HepG2 (cell line): Measurements from ENCODE around the gene COASY. TPM values are rescaled to one million over a fixed set of nuclear protein-coding genes. Genes with fewer than 3 reads are reported as not detected.
A peak's percentile ranks its signal among the peaks of the same experiment; 100 is the strongest.

Experiments used
- CENPT ChIP-seq: sonication (generic); formaldehyde crosslinking; IDR thresholded peaks from 2 replicates; pipeline ENCODE4 v1.8.0; 2022; ENCODE audit warnings: low read depth, mild to moderate bottlenecking, moderate library complexity, missing genetic modification reagents
- FOXM1 ChIP-seq: sonication (generic); formaldehyde crosslinking; IDR thresholded peaks from 2 replicates; pipeline ENCODE4 v1.5.0; 2020; ENCODE audit warnings: missing genetic modification reagents
- HIVEP1 ChIP-seq: sonication (generic); formaldehyde crosslinking; IDR thresholded peaks from 2 replicates; pipeline ENCODE4 v1.4.0; 2020; ENCODE audit warnings: mild to moderate bottlenecking, missing genetic modification reagents
- IKZF4 ChIP-seq: sonication (generic); formaldehyde crosslinking; IDR thresholded peaks from 2 replicates; pipeline ENCODE4 v1.5.1; 2020; ENCODE audit warnings: borderline replicate concordance, mild to moderate bottlenecking, low read depth, missing genetic modification reagents; ENCODE audit errors: not compliant biosample characterization
- IRX3 ChIP-seq: sonication (generic); formaldehyde crosslinking; IDR thresholded peaks from 2 replicates; pipeline ENCODE4 v1.8.1; 2023; ENCODE audit warnings: mild to moderate bottlenecking, low read depth, missing genetic modification reagents, borderline replicate concordance
- KDM1A ChIP-seq: IDR thresholded peaks from 2 replicates; pipeline ENCODE4 v1.6.1; 2016; ENCODE audit warnings: missing compliant biosample characterization
- LCORL ChIP-seq, 2 experiments: fragments of 450-650 bp in 1 of 2; sonication (generic) in 1 of 2; formaldehyde crosslinking in 1 of 2; IDR thresholded peaks; 2 replicates each; pipeline versions ENCODE4 v1.5.0 to v1.6.1; 2017 to 2020; ENCODE audit warnings: antibody characterized with exemption in 1 of 2, missing genetic modification reagents in 1 of 2
- MAFG ChIP-seq: sonication (generic); formaldehyde crosslinking; IDR thresholded peaks from 2 replicates; pipeline ENCODE4 v1.5.1; 2020; ENCODE audit warnings: mild to moderate bottlenecking, missing genetic modification reagents
- MAFK ChIP-seq, 2 experiments: IDR thresholded peaks in 1 of 2; conservative IDR thresholded peaks in 1 of 2; 2 replicates each; pipeline ENCODE4 v1.6.1; 2011; ENCODE audit warnings: improper control_type of control experiment in 2 of 2, low read length in 2 of 2
- MIXL1 ChIP-seq: IDR thresholded peaks from 2 replicates; pipeline ENCODE4 v1.6.1; 2016
- RARG ChIP-seq: sonication (generic); formaldehyde crosslinking; IDR thresholded peaks from 2 replicates; pipeline ENCODE4 v1.4.0; 2020; ENCODE audit warnings: low read depth, mild to moderate bottlenecking, missing genetic modification reagents
- REL ChIP-seq: sonication (generic); formaldehyde crosslinking; conservative IDR thresholded peaks from 2 replicates; pipeline ENCODE4 v1.8.0; 2022; ENCODE audit warnings: mild to moderate bottlenecking, missing genetic modification reagents, moderate library complexity
- ZFYVE20 ChIP-seq: sonication (generic); formaldehyde crosslinking; IDR thresholded peaks from 2 replicates; pipeline ENCODE4 v1.8.0; 2023; ENCODE audit warnings: low read depth, mild to moderate bottlenecking, moderate library complexity, missing genetic modification reagents, borderline replicate concordance
- ZNF253 ChIP-seq: sonication (generic); formaldehyde crosslinking; IDR thresholded peaks from 2 replicates; pipeline ENCODE4 v1.8.0; 2022; ENCODE audit warnings: mild to moderate bottlenecking, missing genetic modification reagents, borderline replicate concordance
- ZNF256 ChIP-seq: sonication (generic); formaldehyde crosslinking; conservative IDR thresholded peaks from 2 replicates; pipeline ENCODE4 v1.4.0; 2020; ENCODE audit warnings: missing genetic modification reagents
- ZNF607 ChIP-seq: sonication (generic); formaldehyde crosslinking; IDR thresholded peaks from 2 replicates; pipeline ENCODE4 v1.5.1; 2020; ENCODE audit warnings: missing genetic modification reagents, mild to moderate bottlenecking, borderline replicate concordance
- polyA plus RNA-seq, 8 experiments: library from polyadenylated mRNA; depleted of rRNA in 3 of 8; stranded (reverse) in 7 of 8; unstranded in 1 of 8; fragments of >200 nt; fragmentation: Illumina TruSeq in 4 of 8; extraction: Trizol in 4 of 8; gene quantifications; 2 replicates each; pipeline versions ENCODE4 v1.2.1 to v1.2.3, GENCODE V29; 2011 to 2016; ENCODE audit warnings: low read depth in 4 of 8, missing spikeins in 1 of 8, mixed read lengths in 1 of 8; ENCODE audit not compliant: insufficient read depth in 1 of 8
- total RNA-seq, 5 experiments: library from RNA; depleted of rRNA; stranded (reverse); fragments of >200 nt; fragmentation: Illumina TruSeq; extraction: Trizol; gene quantifications; 2 replicates each; pipeline ENCODE4 v1.2.3, GENCODE V29; 2016; ENCODE audit warnings: low read depth in 1 of 5
- TF ChIP-seq, protein P1 (sequence below): sonication (generic); formaldehyde crosslinking; IDR thresholded peaks from 2 replicates; pipeline ENCODE4 v1.4.0; 2020; ENCODE audit warnings: missing genetic modification reagents
- TF ChIP-seq, protein P2 (sequence below): sonication (generic); formaldehyde crosslinking; IDR thresholded peaks from 2 replicates; pipeline ENCODE4 v1.5.1; 2020; ENCODE audit warnings: missing genetic modification reagents, mild to moderate bottlenecking, borderline replicate concordance
- TF ChIP-seq, protein P3 (sequence below): sonication (generic); formaldehyde crosslinking; IDR thresholded peaks from 2 replicates; pipeline ENCODE4 v1.5.1; 2020; ENCODE audit warnings: missing genetic modification reagents, mild to moderate bottlenecking, borderline replicate concordance
- TF ChIP-seq, protein P4 (sequence below): sonication (generic); formaldehyde crosslinking; IDR thresholded peaks from 2 replicates; pipeline ENCODE4 v1.8.0; 2022; ENCODE audit warnings: mild to moderate bottlenecking, missing genetic modification reagents, borderline replicate concordance
- TF ChIP-seq, protein P5 (sequence below): sonication (generic); formaldehyde crosslinking; IDR thresholded peaks from 2 replicates; pipeline ENCODE4 v1.4.0; 2020; ENCODE audit warnings: mild to moderate bottlenecking, missing genetic modification reagents

Gene COASY
- total and polyA plus RNA-seq, 2 of the 13 experiments (the other 11 are each of a cell fraction or from before 2014, with no cell fraction given) = 90.7 to 125 TPM

DNA sequence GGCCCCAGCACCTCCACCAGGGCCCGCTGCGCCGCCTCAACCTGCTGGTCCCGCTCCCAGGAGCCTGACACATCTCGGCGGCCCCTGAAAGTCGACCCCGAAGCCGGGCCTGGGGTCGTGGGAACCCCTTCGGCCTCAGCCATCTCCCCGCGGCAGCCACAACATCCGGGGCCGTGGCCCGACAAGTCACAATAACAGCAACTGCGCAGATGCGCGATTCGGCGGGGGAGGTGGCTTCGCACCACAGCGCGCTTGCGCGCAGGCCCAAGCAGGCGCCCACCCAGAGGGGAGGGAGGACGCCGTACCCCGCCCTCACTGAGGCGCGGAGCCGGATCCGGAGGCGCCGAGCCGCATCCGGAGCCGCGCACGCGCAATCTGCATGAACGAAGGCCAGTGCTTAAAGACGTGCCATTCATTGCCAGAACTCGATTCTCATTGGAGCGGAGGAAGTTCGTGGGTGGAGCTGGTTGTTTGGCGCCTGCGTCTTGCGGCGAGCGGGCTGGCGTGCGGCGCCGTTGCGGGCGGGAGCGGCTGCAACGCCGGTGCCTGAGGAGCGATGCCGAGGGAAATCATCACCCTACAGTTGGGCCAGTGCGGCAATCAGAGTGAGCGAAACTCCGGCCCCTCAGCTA, 47.4 kb downstream of the COASY start, which contains the start of the genes RETREG3 and TUBG1 (continued):
- TF ChIP-seq IKZF4 (peak; percentile 93), FOXM1 (no peak), HIVEP1 (peak; percentile 45; the same call in 1 of the 2 replicates), MAFG (CRISPR knock-in tag) (no peak), ZFYVE20 (CRISPR knock-in tag) (no peak), ZNF256 (CRISPR knock-in tag) (peak; percentile 67; the same call in 1 of the 2 replicates), REL (CRISPR knock-in tag) (0 out of 2 replicates have a peak, but pooled peaks have one; percentile 16), IRX3 (CRISPR knock-in tag) (peak; percentile 74; the same call in 1 of the 2 replicates), MIXL1 (peak; percentile 35; the same call in 1 of the 2 replicates), KDM1A (CRISPR knock-in tag) (no peak), RARG (CRISPR knock-in tag) (no peak), LCORL (IDR thresholded peaks at IDR 0.05) (no peak), LCORL (CRISPR knock-in tag; IDR thresholded peaks at IDR 0.05) (no peak; the same call in none of the 2 replicates), ZNF607 (CRISPR knock-in tag) (peak; percentile 93), MAFK (conservative IDR thresholded peaks at IDR 0.05 in 1 of 2, IDR thresholded peaks at IDR 0.05 in 1 of 2; ENCODE audit: low read length in 2 of 2) (no peak), CENPT (CRISPR knock-in tag) (no peak), ZNF253 (no peak)
- TF ChIP-seq, protein P1, sequence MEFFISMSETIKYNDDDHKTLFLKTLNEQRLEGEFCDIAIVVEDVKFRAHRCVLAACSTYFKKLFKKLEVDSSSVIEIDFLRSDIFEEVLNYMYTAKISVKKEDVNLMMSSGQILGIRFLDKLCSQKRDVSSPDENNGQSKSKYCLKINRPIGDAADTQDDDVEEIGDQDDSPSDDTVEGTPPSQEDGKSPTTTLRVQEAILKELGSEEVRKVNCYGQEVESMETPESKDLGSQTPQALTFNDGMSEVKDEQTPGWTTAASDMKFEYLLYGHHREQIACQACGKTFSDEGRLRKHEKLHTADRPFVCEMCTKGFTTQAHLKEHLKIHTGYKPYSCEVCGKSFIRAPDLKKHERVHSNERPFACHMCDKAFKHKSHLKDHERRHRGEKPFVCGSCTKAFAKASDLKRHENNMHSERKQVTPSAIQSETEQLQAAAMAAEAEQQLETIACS = peak; percentile 69; the same call in 1 of the 2 replicates
- TF ChIP-seq, protein P2, sequence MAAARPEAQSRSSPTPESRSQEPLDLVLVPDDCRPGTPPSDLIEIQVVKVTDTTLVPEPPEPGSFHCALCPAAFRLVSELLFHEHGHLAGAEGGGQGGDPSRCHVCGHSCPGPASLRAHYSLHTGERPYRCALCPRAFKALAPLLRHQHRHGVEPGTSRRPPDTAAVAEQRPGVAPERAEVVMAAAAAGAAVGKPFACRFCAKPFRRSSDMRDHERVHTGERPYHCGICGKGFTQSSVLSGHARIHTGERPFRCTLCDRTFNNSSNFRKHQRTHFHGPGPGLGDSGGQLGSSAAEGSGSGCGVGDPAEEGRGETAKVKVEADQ (CRISPR knock-in tag) = peak; percentile 85; the same call in 1 of the 2 replicates
- TF ChIP-seq, protein P3, sequence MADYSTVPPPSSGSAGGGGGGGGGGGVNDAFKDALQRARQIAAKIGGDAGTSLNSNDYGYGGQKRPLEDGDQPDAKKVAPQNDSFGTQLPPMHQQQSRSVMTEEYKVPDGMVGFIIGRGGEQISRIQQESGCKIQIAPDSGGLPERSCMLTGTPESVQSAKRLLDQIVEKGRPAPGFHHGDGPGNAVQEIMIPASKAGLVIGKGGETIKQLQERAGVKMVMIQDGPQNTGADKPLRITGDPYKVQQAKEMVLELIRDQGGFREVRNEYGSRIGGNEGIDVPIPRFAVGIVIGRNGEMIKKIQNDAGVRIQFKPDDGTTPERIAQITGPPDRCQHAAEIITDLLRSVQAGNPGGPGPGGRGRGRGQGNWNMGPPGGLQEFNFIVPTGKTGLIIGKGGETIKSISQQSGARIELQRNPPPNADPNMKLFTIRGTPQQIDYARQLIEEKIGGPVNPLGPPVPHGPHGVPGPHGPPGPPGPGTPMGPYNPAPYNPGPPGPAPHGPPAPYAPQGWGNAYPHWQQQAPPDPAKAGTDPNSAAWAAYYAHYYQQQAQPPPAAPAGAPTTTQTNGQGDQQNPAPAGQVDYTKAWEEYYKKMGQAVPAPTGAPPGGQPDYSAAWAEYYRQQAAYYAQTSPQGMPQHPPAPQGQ (CRISPR knock-in tag) = no peak; the same call in 1 of the 2 replicates
- TF ChIP-seq, protein P4, sequence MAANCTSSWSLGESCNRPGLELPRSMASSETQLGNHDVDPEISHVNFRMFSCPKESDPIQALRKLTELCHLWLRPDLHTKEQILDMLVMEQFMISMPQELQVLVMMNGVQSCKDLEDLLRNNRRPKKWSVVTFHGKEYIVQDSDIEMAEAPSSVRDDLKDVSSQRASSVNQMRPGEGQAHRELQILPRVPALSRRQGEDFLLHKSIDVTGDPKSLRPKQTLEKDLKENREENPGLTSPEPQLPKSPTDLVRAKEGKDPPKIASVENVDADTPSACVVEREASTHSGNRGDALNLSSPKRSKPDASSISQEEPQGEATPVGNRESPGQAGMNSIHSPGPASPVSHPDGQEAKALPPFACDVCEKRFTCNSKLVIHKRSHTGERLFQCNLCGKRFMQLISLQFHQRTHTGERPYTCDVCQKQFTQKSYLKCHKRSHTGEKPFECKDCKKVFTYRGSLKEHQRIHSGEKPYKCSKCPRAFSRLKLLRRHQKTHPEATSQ (CRISPR knock-in tag) = 0 out of 2 replicates have a peak, but pooled peaks have one; percentile 78
- TF ChIP-seq, protein P5, sequence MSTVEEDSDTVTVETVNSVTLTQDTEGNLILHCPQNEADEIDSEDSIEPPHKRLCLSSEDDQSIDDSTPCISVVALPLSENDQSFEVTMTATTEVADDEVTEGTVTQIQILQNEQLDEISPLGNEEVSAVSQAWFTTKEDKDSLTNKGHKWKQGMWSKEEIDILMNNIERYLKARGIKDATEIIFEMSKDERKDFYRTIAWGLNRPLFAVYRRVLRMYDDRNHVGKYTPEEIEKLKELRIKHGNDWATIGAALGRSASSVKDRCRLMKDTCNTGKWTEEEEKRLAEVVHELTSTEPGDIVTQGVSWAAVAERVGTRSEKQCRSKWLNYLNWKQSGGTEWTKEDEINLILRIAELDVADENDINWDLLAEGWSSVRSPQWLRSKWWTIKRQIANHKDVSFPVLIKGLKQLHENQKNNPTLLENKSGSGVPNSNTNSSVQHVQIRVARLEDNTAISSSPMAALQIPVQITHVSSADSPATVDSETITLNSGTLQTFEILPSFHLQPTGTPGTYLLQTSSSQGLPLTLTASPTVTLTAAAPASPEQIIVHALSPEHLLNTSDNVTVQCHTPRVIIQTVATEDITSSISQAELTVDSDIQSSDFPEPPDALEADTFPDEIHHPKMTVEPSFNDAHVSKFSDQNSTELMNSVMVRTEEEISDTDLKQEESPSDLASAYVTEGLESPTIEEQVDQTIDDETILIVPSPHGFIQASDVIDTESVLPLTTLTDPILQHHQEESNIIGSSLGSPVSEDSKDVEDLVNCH (CRISPR knock-in tag) = no peak
